Subcutaneous adipose tissue (tissue), 4 donors: ENCODE results near the gene CYP2B6. TPM values are rescaled to one million over a fixed set of nuclear protein-coding genes. Genes with fewer than 3 reads are reported as not detected.

Experiments
- total RNA-seq, 4 donors: library from RNA; depleted of rRNA; stranded (reverse); fragments of >200 nt; gene quantifications; one replicate each; pipeline ENCODE4 v1.1.0, GENCODE V29; 2016
- TF ChIP-seq, protein P1 (sequence below): fragments of 450-650 bp; IDR thresholded peaks from one replicate; pipeline ENCODE4 v1.5.1; 2016; ENCODE audit warnings: low read depth, mild to moderate bottlenecking, control low read depth, antibody characterized with exemption, moderate library complexity

The CYP2B6 gene
- total RNA-seq, 4 donors from 2014 or later, result not detected

DNA sequence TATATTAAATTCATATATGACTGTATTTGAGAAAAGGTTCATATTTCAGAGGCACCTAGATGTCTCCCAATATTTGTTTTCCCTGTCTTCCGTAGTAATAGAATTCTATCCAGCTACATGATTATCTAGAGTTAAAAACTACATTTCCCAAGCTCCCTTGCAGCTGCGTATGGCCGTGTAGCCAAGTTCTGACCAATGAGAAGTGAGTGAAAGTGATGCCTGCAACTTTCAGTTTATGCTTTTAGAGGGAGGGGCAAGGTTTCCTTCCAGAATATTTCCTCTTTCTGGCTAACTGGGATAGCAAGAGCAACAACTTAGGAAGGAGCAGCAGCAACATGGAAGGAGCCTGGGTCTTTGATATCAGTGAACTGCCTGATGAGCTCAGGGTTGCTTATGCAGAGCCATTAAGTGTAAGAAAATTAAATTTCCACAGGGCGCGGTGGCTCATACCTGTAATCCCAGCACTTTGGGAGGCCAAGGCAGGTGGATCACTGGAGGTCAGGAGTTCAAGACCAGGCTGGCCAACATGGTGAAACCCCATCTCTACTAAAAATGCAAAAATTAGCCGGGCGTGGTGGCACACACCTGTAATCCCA is 74.0 kb downstream of the CYP2B6 start:
- TF ChIP-seq, protein P1, sequence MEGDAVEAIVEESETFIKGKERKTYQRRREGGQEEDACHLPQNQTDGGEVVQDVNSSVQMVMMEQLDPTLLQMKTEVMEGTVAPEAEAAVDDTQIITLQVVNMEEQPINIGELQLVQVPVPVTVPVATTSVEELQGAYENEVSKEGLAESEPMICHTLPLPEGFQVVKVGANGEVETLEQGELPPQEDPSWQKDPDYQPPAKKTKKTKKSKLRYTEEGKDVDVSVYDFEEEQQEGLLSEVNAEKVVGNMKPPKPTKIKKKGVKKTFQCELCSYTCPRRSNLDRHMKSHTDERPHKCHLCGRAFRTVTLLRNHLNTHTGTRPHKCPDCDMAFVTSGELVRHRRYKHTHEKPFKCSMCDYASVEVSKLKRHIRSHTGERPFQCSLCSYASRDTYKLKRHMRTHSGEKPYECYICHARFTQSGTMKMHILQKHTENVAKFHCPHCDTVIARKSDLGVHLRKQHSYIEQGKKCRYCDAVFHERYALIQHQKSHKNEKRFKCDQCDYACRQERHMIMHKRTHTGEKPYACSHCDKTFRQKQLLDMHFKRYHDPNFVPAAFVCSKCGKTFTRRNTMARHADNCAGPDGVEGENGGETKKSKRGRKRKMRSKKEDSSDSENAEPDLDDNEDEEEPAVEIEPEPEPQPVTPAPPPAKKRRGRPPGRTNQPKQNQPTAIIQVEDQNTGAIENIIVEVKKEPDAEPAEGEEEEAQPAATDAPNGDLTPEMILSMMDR, result no peak

Other genes with a start within 250 kb of the CYP2B6 start
- 1 to 10 TPM; 1.3 to 8.3 (median 4.5) TPM for gene ACTMAP, start 240.8 kb upstream of the CYP2B6 start, total RNA-seq
- gene SNRPA, start 240.1 kb upstream of the CYP2B6 start, total RNA-seq, result 10 to 100 TPM; 19.1 to 50.1 (median 29.7) TPM
- gene MIA, start 215.8 kb upstream of the CYP2B6 start, total RNA-seq, result not detected
- gene RAB4B, start 213.0 kb upstream of the CYP2B6 start, total RNA-seq, result 10 to 100 TPM; 14.8 to 52.6 (median 28.2) TPM
- gene EGLN2, start 192.1 kb upstream of the CYP2B6 start, total RNA-seq, result 100 to 1,000 TPM in 1 of 4 donors, 10 to 100 TPM in 3; 36.4 to 151 (median 72.6) TPM
- gene CYP2A6, start 140.8 kb upstream of the CYP2B6 start, total RNA-seq, result 1 to 10 TPM in 2 of 4 donors, under 1 TPM in 1, not detected in 1; 0.94 to 1.7 (median 1.3) TPM
- not detected for gene CYP2A7, start 109.1 kb upstream of the CYP2B6 start, total RNA-seq
- not detected for gene CYP2A13, start 97.2 kb downstream of the CYP2B6 start, total RNA-seq
- gene CYP2F1, start 123.2 kb downstream of the CYP2B6 start, total RNA-seq, result not detected
- 1 to 10 TPM; 1.9 to 5.6 (median 3.3) TPM for gene CYP2S1, start 201.9 kb downstream of the CYP2B6 start, total RNA-seq
- gene AXL, start 227.9 kb downstream of the CYP2B6 start, total RNA-seq, result 100 to 1,000 TPM in 1 of 4 donors, 10 to 100 TPM in 3; 72.6 to 118 (median 80.0) TPM